CD14-positive monocyte (primary cell): ENCODE measurements around the gene PNKP. TPM values are rescaled to one million over a fixed set of nuclear protein-coding genes. Genes with fewer than 3 reads are reported as not detected.

Experiments used
- DNase-seq, 3 donors: peaks; one replicate each; pipeline ENCODE4 v3.0.0-alpha.2; 2011 to 2022
- H2AFZ ChIP-seq: 2 replicates; pipeline ENCODE4 v1.6.0; 2012; ENCODE audit warnings: mild to moderate bottlenecking, low read depth, low read length, inconsistent platforms; ENCODE audit not compliant: insufficient read depth, poor library complexity, severe bottlenecking
- H3K27ac ChIP-seq, 2 donors: 1 replicate in 1 of 2; 2 replicates in 1 of 2; pipeline ENCODE4 v1.5.1; 2012 to 2013; ENCODE audit warnings: low read length in 2 of 2, control low read depth in 1 of 2, inconsistent platforms in 1 of 2, low read depth in 1 of 2, mild to moderate bottlenecking in 1 of 2
- H3K27me3 ChIP-seq, 2 donors: one replicate each; pipeline versions ENCODE4 v1.6.0 to v1.6.1; 2011 to 2013; ENCODE audit warnings: low read length in 2 of 2; ENCODE audit not compliant: control insufficient read depth in 2 of 2, insufficient read depth in 2 of 2
- H3K36me3 ChIP-seq, 2 donors: replicated peaks in 1 of 2; 1 replicate in 1 of 2; 2 replicates in 1 of 2; pipeline versions ENCODE4 v1.5.1 to v1.6.1; 2012 to 2013; ENCODE audit warnings: low read length in 2 of 2, control low read depth in 1 of 2, inconsistent platforms in 1 of 2, mild to moderate bottlenecking in 1 of 2; ENCODE audit not compliant: insufficient read depth in 2 of 2, control insufficient read depth in 1 of 2
- H3K4me1 ChIP-seq, 2 donors: 1 replicate in 1 of 2; 2 replicates in 1 of 2; pipeline versions ENCODE4 v1.5.1 to v1.6.1; 2012 to 2013; ENCODE audit warnings: low read length in 2 of 2, control low read depth in 1 of 2, inconsistent platforms in 1 of 2, mild to moderate bottlenecking in 1 of 2, moderate library complexity in 1 of 2; ENCODE audit not compliant: insufficient read depth in 2 of 2, control insufficient read depth in 1 of 2
- H3K4me2 ChIP-seq: replicated peaks from 2 replicates; pipeline ENCODE3; 2012; ENCODE audit warnings: low read length, moderate library complexity, mild to moderate bottlenecking; ENCODE audit not compliant: poor library complexity, severe bottlenecking; ENCODE audit errors: extremely low read depth
- H3K4me3 ChIP-seq, 3 experiments: fragments of 200-600 bp in 1 of 3; sonication (generic) in 1 of 3; replicated peaks in 1 of 3; 1 replicate in 2 of 3; 2 replicates in 1 of 3; pipeline ENCODE4 v1.5.1; 2011 to 2013; ENCODE audit warnings: low read length in 3 of 3, mild to moderate bottlenecking in 3 of 3, control low read depth in 2 of 3, low read depth in 2 of 3, inconsistent platforms in 1 of 3, moderate library complexity in 1 of 3
- H3K79me2 ChIP-seq: 2 replicates; pipeline ENCODE4 v1.6.0; 2012; ENCODE audit warnings: mild to moderate bottlenecking, control low read depth, inconsistent platforms, low read length, moderate library complexity; ENCODE audit not compliant: insufficient read depth
- H3K9ac ChIP-seq: 2 replicates; pipeline ENCODE4 v1.6.0; 2017; ENCODE audit warnings: low read length, mild to moderate bottlenecking; ENCODE audit not compliant: insufficient read depth, poor library complexity, severe bottlenecking
- H3K9me3 ChIP-seq, 2 donors: replicated peaks in 1 of 2; 1 replicate in 1 of 2; 2 replicates in 1 of 2; pipeline versions ENCODE4 v1.5.1 to v1.6.1; 2012 to 2013; ENCODE audit warnings: low read length in 2 of 2, control low read depth in 1 of 2; ENCODE audit not compliant: control insufficient read depth in 1 of 2, insufficient read depth in 1 of 2
- H4K20me1 ChIP-seq: 2 replicates; pipeline ENCODE4 v1.6.0; 2012; ENCODE audit warnings: mild to moderate bottlenecking, low read length, control low read depth, moderate library complexity; ENCODE audit not compliant: insufficient read depth
- H3K27ac Mint-ChIP-seq, 7 donors: one replicate each; pipeline ENCODE4 v1.8.0; 2020; ENCODE audit warnings: mild to moderate bottlenecking in 7 of 7, mixed read lengths in 7 of 7, moderate library complexity in 6 of 7, inconsistent platforms in 2 of 7
- H3K27me3 Mint-ChIP-seq, 3 donors: one replicate each; pipeline ENCODE4 v1.8.0; 2021 to 2022; ENCODE audit warnings: low read depth in 3 of 3, mild to moderate bottlenecking in 3 of 3, mixed read lengths in 3 of 3, moderate library complexity in 3 of 3, inconsistent platforms in 1 of 3
- H3K36me3 Mint-ChIP-seq, 2 donors: one replicate each; pipeline ENCODE4 v1.8.0; 2020; ENCODE audit warnings: mixed read lengths in 2 of 2, inconsistent platforms in 1 of 2, mild to moderate bottlenecking in 1 of 2
- H3K4me1 Mint-ChIP-seq: one replicate; pipeline ENCODE4 v1.8.0; 2020; ENCODE audit warnings: mild to moderate bottlenecking, mixed read lengths
- H3K4me3 Mint-ChIP-seq, 2 donors: one replicate each; pipeline ENCODE4 v1.8.0; 2020; ENCODE audit warnings: mild to moderate bottlenecking in 2 of 2, mixed read lengths in 2 of 2, moderate library complexity in 1 of 2
- H3K9me3 Mint-ChIP-seq, 7 donors: one replicate each; pipeline ENCODE4 v1.8.0; 2020 to 2022; ENCODE audit warnings: mixed read lengths in 7 of 7, mild to moderate bottlenecking in 6 of 7, moderate library complexity in 6 of 7, inconsistent platforms in 2 of 7
- WGBS: methylation state at CpG from one replicate; pipeline ENCODE4 v1.1.5; 2013; ENCODE audit warnings: missing lambda C conversion rate; ENCODE audit not compliant: insufficient coverage; 5-methylcytosine and 5-hydroxymethylcytosine counted together
- intact Hi-C, 2 donors: fragments of 100-400 bp; cut with micrococcal nuclease; formaldehyde crosslinking; loops; one replicate each; pipeline versions ENCODE4 v1.15.0 to v1.15.1; 2023
- polyA plus RNA-seq, 3 donors: library from polyadenylated mRNA; depleted of rRNA in 1 of 3; unstranded in 2 of 3; stranded (reverse) in 1 of 3; fragments of 300-500 nt in 2 of 3; fragments of >200 nt in 1 of 3; fragmentation: Illumina TruSeq in 2 of 3; gene quantifications; 1 replicate in 2 of 3; 2 replicates in 1 of 3; pipeline ENCODE4 v1.2.3, GENCODE V29; 2012 to 2021
- TF ChIP-seq, protein P1 (sequence below): fragments of 200-600 bp; IDR thresholded peaks from one replicate; pipeline ENCODE4 v1.8.0; 2022; ENCODE audit warnings: antibody characterized with exemption, mild to moderate bottlenecking

Gene PNKP
- polyA plus RNA-seq, 3 donors, result 23.0 to 88.6 (median 30.2) TPM

- TF ChIP-seq, protein P1, sequence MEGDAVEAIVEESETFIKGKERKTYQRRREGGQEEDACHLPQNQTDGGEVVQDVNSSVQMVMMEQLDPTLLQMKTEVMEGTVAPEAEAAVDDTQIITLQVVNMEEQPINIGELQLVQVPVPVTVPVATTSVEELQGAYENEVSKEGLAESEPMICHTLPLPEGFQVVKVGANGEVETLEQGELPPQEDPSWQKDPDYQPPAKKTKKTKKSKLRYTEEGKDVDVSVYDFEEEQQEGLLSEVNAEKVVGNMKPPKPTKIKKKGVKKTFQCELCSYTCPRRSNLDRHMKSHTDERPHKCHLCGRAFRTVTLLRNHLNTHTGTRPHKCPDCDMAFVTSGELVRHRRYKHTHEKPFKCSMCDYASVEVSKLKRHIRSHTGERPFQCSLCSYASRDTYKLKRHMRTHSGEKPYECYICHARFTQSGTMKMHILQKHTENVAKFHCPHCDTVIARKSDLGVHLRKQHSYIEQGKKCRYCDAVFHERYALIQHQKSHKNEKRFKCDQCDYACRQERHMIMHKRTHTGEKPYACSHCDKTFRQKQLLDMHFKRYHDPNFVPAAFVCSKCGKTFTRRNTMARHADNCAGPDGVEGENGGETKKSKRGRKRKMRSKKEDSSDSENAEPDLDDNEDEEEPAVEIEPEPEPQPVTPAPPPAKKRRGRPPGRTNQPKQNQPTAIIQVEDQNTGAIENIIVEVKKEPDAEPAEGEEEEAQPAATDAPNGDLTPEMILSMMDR, result no peak
- H3K27me3 ChIP-seq, result no peaks in the 10 kb centered on the region
- H3K36me3 ChIP-seq, result peaks cover 76 to 99% of the 10 kb centered on the region in 2 donors
- H3K36me3 Mint-ChIP-seq, result peaks cover 71 to 96% of the 10 kb centered on the region in 2 donors
- H3K4me1 Mint-ChIP-seq, result peaks cover 24% of the 10 kb centered on the region
- intact Hi-C loops, result no loop called here
- H3K4me2 ChIP-seq, result no peak overlapping the region
- no peak overlapping the region for H3K27ac ChIP-seq
- no peak overlapping the region for H3K4me3 ChIP-seq
- H3K27ac Mint-ChIP-seq, result peak overlapping the region in 1 of 7 donors; percentile 41
- peaks cover 69% of the 10 kb centered on the region for H4K20me1 ChIP-seq
- no peaks in the 10 kb centered on the region for H3K9me3 ChIP-seq
- no peaks in the 10 kb centered on the region for H3K27me3 Mint-ChIP-seq
- H2AFZ ChIP-seq, result no peak overlapping the region
- H3K4me3 Mint-ChIP-seq, result no peak overlapping the region
- H3K9ac ChIP-seq, result no peak overlapping the region
- peaks cover 13% of the 10 kb centered on the region for H3K79me2 ChIP-seq
- peaks cover 22 to 25% of the 10 kb centered on the region in 2 donors for H3K4me1 ChIP-seq
- no peak for DNase-seq
- WGBS, result 38% methylated on average over 3 of the region's 12 CpGs
- no peaks in the 10 kb centered on the region for H3K9me3 Mint-ChIP-seq
These were observed 36.6 kb downstream of the PNKP start for GRCh38 chr19:49830766-49831165.

GRCh38 chr19:49829721-49830120 lies 37.7 kb downstream of the PNKP start:
- intact Hi-C loops, result no loop called here
- peaks cover 66 to 98% of the 10 kb centered on the region in 2 donors for H3K36me3 ChIP-seq
- H3K36me3 Mint-ChIP-seq, result peaks cover 63 to 88% of the 10 kb centered on the region in 2 donors
- no peak overlapping the region for H2AFZ ChIP-seq
- peaks cover 0 to 2% (median 0%) of the 10 kb centered on the region in 3 donors for H3K27me3 Mint-ChIP-seq
- H3K9me3 Mint-ChIP-seq, result no peaks in the 10 kb centered on the region
- H3K4me2 ChIP-seq, result no peak overlapping the region
- no peak overlapping the region for H3K27ac ChIP-seq
- peaks cover 24% of the 10 kb centered on the region for H3K4me1 Mint-ChIP-seq
- WGBS, result 98% methylated on average over 16 of the region's 18 CpGs
- no peak overlapping the region for H3K4me3 ChIP-seq
- no peak overlapping the region for H3K4me3 Mint-ChIP-seq
- H3K27me3 ChIP-seq, result no peaks in the 10 kb centered on the region
- peaks cover 22% of the 10 kb centered on the region for H3K79me2 ChIP-seq
- peaks cover 78% of the 10 kb centered on the region for H4K20me1 ChIP-seq
- TF ChIP-seq, protein P1, result no peak
- H3K27ac Mint-ChIP-seq, result no peak overlapping the region
- peaks cover 22 to 25% of the 10 kb centered on the region in 2 donors for H3K4me1 ChIP-seq
- no peak for DNase-seq
- H3K9ac ChIP-seq, result no peak overlapping the region
- H3K9me3 ChIP-seq, result no peaks in the 10 kb centered on the region
